Measurements from ENCODE around the gene SLC16A5.
"Not testable (repeated sequence)": the region's sequence is repeated elsewhere in the genome, so short reads cannot be mapped to it uniquely, and the experiment has no call there.

The SLC16A5 gene

DNA sequence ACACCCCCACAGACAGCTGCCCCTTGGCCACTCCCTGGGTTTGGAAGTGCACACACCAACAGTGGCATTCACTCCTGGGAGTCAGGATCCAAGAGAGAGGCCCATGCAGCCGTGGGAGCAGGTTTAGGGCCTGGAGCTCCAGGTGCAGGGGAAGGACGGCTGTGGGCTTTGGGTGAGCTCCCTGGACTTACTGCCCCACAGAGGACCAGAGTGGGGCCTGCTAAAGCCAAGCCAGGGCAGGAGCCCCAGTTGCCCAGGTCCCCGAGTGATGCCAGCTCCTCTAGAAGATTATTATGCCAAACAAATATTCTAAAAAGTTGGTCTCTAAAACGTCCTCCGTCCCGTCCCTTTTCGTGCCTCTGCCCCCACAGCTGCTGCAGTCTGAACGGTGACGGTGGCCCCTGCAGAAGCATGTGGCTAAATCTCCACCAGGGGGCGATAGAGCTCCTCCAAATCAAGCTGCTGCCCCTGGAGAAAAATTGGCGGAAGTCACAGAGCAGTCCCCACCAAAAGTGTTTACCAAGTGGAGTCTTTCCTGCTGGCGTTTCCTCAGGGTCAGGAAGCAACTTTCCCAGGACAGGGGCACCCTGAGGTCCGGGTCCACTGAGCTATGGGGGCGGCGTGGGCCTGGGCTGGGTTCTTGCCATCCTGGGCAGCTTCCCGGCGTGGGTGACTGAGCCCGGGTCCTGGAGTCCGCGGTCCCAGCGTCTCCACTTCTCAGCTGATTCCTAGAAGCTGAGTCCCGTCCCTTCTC is 26.2 kb downstream of the SLC16A5 start:
- peak; percentile 88 to 91 for DNase-seq

DNA sequence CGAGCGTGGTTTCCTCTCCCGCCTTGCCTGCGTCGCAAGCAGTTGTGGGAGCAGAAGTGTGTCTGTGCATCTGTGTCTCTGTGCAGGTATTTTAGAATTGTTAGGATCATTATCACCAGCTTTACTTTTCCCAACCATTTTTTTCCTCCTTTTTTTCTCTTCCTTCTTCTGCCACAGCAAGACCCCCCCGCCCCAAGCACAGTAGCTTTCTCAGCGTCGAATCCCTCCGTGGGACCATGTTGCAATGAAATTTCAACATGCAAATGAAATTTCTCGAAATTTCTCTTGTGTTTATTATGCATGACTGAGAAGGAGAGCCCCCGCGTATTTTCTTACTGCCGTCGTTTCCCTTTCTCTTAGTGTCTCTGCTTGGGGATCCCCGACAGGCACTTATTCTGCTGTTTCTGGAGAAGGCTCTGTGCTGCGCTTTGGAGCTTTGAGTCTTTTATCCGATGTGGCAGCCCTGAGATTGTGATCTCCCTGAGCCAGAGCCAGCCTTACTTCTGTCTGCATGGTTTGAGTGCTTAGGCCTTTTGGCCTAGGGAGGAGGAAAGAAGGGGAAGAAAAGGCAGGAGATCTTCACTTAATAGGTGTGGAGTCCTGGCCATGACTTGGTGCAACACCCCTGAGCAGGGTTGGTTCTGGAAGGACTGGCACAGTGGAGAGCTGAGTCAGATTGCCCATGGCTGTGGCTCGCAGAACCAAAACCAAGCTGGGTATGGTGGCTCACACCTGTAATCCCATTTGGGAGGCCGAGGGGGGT is 27.0 kb downstream of the SLC16A5 start:
- DNase-seq: no peak

DNA sequence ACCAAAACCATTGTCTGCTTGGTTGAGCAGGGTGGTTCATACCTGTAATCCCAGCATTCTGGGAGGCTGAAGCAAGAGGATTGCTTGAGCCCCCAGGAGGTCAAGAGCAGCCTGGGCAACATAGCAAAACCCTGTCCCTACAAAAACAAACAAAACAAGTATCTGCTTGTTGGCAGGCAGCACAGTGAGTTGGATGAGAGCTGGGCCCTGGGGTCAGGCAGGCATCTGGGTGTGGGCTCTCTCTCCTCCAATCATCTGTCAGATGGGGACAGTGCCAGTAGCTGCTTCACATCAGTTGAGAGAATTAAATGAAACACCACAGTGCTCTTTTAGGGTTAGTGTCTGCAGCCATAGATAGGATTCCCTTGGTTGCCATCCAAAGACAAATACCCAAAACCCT is 27.8 kb downstream of the SLC16A5 start:
- no peak for DNase-seq

DNA sequence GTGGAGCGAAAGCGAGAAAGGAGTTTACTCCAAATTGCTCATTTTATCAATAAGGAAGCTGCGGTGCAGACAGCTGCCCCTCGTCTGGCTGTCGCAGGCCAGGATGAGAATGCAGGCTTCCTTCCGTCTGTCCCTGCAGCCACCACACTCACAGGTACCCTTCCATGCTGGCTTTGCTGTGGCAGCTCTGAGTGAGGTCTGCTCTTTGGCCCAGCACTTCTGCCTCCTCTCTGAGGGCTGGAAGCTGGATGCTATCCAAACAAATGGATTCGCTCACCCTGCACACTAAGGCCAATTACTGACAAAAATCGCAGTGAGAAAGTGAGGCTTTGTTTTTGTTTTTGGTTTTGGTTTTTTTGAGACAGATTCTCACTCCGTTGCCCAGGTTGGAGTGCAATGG is 29.0 kb downstream of the SLC16A5 start:
- no peak for DNase-seq

DNA sequence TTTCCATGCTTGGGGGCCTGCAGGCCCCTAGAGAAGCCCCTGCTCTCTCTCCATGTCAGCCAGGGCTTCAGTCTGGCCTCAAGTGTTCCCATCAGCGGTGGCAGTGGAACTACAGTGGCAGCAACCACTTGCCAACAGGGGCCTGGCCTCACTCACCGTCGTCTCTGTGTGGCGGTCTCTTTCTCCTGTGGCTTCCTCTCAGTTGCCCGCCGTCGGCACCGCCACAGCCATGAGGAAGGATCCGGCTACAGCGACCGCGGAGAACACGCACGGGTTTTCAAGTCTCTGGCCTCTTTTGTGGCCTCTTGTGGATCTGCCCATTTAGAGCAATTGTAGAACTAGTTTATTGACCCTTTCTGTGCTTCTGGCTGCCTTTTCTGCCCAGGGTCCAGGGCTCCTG is 30.6 kb downstream of the SLC16A5 start:
- DNase-seq: no peak

DNA sequence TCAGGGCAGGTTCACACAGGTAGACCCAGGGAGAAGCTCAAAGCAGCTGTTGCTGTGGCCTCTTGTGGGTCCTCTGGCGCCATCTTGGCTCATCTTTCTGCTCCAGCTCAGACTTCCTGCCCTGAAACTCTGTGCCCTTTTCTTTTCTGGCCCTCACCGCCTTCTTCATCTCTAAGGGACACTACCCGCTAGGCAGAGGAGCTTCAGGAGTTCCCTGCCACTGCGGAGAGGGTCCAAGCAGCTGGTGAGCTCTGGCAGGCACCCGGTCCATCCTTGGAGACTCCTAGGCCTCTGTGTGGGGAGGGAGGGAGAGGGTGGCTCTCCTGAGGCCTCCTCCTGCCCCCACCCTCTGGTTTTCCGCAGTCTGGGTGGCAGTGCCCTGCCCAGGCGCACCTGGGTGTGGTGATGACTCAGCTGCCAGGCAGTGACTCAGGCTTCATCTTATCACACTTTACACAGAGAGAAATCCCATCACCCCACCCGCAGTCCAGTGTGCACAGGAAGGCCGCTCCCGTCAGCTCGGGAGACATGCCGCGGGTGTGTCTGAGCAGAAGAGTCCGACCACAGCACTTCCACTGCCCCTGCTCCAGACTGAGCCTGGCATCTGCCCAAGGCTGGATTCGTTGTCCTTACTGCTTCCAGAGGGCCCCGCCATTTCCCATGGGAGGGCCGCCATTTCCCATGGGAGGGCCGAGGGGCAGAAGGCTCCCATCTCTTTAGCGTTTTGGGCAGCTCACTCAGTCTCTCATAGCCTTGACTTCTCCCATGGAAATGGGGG is 36.5 kb downstream of the SLC16A5 start:
- DNase-seq: peak; percentile 31 to 50

DNA sequence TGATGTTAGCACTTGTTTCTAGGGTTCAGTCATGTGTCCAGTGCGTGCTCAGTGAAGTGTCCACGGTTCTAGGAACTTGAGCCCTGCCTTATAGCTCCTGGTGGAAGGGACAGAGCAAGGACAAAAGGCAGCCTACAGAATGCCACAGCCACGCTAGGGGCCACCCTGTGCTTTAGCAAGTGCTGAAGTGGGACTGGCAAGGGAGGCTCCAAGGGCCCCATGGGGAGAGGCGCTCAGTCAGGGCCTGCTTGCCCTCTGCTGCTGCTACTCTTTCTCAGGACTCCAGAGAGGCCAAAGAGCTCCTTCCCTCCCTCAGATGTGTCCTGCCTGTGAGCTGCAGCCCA is 37.0 kb downstream of the SLC16A5 start:
- DNase-seq: no peak

DNA sequence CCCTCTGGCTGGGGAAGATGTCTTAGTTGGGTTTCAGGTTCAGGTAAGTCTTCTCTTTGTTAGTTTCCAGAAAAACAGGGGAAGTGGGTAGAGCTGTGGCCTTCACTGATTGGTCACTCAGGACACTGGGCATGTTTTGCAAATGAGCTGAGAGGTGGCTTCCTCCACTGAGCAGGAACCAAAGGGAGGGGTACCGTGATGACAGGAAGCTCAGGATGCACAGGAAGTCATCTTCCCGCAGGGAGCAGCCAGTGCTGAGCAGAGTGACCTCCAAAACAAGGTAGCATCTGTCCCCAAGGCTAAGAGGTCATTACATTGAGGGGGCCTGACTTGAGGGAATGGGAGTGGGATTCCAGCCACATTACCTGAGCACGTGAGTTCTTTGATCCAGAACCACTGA is 38.2 kb downstream of the SLC16A5 start:
- no peak for DNase-seq

DNA sequence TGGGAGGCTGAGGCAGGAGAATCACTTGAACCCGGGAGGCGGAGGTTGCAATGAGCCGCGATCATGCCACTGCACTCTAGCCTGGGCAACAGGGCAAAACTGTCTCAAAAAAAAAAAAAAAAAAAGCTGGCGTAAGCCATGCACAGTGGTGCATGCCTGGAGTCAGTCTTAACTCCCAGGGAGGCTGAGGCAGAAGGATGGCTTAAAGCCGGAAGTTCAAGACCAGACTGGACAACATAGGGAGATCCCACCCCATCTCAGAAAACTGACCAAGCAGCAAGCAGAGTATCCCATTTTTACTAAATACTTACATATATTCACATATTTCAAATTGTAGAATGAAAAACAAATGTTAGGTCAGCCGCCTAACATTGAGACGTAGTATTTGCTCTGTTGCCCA is 39.2 kb downstream of the SLC16A5 start:
- DNase-seq: no peak

DNA sequence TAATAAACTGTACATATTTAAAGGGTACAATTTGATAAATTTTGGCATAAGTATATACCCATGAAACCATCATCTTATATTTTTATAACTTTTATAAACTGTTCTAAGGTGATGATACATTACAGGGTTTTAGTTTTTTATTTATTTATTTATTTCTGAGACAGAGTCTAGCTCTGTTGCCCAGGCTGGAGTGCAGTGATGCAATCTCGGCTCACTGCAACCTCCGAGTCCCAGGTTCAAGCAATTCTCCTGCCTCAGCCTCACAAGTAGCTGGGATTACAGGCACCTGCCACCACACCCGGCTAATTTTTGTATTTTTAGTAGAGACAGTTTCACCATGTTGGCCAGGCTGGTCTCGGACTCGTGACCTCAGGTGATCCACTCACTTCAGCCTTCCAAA is 40.2 kb downstream of the SLC16A5 start:
- not testable (repeated sequence) for DNase-seq

DNA sequence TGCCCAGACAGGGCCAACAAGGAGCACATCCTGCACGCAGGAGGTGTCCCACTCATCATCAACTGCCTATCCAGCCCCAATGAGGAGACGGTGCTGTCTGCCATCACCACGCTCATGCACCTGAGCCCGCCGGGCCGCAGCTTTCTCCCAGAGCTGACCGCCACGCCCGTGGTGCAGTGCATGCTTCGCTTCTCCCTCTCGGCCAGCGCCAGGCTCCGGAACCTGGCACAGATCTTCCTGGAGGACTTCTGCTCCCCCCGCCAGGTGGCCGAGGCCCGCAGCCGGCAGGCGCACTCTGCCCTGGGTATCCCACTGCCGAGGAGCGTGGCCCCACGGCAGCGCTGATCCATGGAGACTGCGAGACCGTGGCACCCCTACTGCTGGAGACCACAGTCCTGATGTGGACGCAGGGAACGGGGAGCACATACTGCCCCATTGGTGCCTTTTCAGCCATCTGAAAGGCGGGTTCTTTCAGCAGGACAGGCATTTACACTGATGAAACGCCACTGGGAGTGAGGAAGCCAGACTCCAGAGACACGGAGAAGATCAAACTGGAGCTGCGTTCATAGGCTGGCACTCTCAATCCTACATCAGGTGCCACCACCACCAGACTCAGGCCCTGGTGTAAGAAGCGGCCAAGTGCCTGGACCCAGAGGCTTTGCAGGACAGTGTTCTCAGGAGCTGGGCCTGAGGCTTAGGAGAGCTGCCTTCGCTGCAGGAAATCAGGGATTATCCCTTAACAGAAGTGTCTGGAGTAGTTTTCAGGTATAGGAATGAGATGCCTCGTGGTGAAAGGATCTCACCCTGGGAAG is 41.1 kb downstream of the SLC16A5 start:
- DNase-seq: no peak

DNA sequence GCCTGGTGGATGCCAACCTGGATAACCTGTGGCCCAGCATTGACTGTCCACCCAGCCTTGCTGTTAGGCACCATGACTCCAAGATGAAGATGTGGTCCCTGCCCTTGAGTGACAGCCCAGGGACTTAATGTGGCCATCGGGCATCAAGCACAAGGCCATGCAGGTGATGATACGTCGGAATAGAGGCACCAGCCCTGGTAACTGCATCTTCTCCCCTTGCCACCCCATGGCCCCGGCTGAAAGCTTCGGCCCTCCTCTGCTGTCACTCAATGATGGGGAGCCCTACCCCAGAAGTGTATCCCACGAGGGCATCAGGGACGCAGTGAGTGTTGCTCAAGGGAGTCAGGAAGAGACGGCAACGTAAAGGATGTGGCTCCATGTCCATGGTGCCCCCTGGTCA is 41.8 kb downstream of the SLC16A5 start:
- no peak for DNase-seq

DNA sequence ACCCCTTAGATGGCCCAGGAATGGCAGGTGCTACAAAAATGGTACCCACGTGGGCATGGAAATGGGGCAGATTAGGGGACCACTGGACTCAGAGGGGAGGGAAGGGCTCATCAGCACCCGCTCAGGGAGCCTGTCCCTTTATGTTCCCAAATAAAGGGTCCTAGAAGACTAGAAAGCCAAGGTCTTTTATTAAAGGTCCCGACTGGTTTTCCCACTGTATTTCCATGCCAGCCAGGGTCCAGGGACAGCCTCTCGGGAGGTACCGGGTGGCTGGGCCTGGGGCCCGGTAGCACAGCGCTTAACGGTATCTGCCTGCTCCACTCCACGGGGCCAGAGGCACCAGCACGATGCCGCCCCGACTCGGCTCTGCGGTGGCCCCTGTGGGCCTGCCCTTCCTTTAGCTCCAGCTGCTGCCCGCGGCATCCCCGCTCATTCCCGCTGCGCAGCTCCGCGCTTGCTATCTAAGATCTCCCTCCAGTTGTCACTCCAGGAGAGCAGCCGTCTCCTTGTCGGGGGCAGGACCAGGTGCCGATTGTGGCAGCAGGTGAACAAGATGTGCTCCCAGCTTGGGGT is 42.4 kb downstream of the SLC16A5 start:
- DNase-seq: no peak

DNA sequence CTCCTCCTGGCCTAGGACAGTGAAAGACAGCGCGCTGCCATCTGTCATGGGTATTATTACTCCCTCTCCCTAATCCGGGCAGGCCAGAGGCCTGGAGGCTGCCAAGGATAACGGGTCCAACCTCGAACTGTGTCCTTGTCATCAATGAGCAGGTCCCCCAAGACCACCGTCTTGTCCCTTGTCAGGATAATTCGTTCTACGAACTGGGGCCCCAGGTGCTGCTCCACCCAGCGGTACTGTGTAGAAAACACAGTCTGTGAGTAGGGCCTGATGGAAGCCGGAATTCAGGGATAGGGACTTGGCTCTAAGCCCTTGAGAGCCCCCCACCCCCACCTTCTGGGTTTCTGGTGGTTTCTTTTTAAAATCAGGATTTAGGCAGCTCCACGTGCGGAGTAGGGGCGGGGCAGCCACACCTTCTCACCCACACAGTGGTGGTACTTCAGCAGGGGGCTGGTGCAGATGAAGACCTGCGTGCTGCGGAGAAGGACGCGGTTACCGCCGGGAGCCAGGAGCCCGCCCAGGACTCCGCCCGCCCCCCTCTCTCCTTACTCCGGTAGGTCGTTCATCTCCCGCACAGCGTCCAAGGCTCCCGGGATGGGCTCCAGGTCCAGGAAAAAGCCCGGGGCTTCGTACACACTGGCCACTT is 43.0 kb downstream of the SLC16A5 start:
- peak; percentile 45 to 48 for DNase-seq

DNA sequence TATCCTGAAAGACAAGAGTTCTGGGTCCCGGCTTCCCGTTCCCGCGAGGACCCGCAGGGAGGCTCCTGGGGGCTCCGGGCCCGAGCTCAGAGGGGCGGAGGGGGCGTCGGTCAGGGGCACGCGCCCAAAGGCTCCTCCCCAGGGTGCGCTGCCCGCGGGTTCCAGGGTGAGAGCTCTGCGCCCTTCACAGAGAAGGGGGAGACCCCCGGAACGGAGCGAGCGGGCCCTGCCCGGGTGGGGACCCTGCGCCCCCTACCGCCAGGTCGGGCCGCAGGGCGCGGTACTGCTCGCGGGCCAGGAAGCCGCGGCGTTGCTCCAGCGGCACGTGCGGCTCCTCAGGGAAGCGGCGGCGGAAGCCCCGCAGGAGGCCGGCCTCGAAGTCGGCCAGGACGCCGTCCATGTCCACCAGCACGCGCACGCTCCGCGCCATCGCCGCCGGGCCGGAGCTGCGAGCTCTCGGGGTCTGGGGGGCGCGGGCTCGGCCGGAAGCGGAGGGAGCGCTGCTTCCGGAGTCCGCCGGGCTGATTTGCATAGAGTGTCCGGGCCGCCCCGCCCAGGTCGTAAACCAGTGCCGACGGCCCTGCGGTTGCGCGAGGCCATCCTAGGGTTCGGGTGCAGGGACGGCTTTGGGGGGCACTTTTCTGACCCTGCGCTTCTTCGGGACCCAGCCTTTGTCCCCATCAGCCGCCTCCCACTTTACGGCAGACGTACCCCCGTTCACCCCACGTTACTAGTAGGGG is 43.7 kb downstream of the SLC16A5 start, which contains the start of gene NT5C:
NT5C (minus strand) TSS at position 465 of the 740 bp plus-strand sequence; CDS start at position 430, 35 bp downstream.
- peak; percentile 55 to 62 for DNase-seq

DNA sequence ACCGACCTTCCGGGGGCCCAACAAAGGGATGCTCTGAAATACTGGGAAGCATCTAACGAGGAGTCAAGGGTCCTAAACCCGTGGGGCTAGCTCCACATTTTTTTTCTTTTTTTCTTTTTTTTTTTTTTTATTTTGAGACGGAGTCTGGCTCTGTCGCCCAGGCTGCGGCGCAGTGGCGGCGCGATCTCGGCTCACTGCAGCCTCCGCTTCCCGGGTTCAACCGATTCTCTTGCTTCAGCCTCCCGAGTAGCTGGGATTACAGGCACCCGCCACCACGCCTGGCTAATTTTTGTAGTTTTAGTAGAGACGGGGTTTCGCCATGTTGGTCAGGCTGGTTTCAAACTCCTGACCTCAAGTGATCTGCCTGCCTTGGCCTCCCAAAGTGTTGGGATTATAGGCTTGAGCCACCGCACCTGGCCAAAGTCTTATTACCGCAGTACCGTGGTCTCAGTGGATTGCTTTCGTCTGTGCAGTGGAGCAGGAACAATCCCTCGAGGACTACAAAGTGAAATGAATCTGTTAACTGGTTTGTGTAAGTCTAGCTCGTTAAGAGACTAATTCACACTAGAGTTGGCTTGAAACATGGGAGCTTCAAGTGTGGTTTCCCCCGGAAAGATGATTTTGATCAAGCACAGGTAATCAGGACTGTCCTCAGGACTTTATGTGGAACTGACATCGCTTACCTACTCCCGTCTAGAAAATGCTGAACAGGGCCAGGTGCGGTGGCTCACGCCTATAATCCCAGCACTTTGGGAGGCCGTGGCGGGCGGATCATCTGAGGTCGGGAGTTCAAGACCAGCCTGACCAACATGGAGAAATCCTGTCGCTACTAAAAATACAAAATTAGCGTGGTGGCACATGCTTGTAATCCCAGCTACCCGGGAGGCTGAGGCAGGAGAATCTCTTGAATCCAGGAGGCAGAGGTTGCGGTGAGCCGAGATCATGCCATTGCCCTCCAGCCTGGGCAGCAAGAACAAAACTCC is 44.6 kb downstream of the SLC16A5 start:
- not testable (repeated sequence) for DNase-seq

DNA sequence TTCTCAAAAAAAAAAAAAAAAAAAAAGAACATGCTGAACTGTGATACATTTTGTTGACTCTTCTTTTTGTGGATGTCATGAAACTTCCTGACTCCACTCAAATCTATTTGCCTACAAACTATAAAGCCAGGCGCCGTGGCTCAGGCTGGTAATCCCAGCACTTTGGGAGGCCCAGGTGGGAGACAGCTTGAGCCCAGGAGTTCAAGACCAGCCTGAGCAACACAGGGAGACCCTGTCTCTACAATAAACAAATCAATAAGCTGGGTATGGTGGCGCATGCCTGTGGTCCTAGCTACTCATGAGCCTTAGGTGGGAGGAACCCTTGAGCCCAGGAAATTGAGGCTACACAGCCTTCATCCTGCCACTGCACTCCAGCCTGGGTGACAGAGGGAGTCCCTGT is 45.2 kb downstream of the SLC16A5 start:
- no peak for DNase-seq

DNA sequence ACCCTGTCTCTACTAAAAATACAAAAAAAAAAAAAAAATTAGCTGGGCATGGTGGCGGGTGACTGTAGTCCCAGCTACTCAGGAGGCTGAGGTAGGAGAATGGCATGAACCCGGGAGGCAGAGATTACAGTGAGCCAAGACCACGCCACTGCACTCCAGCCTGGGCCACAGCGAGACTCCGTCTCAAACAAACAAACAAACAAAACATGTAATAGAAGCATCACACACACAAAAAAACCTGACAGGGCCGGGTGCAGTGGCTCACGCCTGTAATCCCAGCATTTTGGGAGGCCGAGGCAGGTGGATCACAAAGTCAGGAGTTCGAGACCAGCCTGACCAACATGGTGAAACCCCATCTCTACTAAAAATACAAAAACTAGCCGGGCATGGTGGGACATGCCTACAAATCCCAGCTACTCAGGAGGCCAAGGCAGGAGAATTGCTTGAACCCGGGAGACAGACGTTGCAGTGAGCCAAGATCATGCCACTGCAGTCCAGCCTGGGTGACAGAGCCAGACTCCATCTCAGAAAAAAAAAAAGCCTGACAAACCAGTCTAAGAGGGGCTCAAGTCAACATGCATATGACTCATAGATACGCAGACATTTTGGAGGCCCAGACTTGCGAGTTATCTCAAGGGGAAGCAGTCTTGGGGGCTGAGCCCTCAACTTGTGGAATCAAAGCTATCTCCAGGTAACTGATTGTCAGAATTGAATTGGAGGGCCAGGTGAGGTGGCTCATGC is 46.0 kb downstream of the SLC16A5 start:
- not testable (repeated sequence) for DNase-seq

DNA sequence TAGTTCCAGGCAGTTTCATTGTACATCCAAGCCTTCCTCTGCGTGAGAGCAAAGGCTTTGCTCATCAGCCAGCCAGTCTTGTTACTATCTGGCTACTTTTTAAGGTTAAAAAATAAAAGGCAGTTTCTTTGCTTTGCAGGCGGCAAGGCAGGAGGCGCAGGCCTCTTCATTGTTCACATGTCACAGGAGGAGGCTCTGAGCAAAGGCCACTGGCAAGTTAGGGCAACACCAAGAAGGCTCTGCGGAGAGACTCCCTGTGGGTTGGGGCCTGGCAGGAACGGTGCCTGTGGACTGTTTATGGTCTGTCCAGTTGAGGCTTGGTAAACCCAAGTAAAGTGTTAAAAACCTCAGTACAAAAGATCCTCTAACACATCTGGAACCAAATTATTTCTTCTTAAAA is 47.7 kb downstream of the SLC16A5 start:
- no peak for DNase-seq

All from CD4-positive, alpha-beta T cell treated with Interleukin-1 beta for 1 hour (primary cell).